ENCODE data around the gene PRR20B. TPM values are rescaled to one million over a fixed set of nuclear protein-coding genes. Genes with fewer than 3 reads are reported as not detected.

PRR20B gene
- total and polyA plus RNA-seq, 2 of the 4 experiments (the other 2 are of a cell fraction): not detected

DNA sequence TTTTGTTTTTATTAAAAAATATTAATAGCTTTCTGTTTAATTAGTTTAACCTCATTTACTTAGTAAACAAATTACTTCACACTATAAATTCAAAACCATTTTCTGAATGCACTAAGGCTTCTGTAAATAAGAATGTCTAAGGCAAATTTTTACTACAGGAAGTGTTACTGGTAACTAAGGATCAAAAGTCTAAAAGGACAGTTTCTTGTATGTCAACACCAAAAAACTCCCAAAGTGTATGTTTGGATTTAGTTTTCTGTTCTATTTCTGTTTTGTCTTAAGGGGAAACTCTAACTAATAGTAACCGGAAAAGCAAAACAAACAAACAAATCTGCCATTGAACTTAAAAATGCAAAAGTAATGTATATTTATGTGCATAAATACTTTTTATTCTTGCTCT, 44.4 kb downstream of the PRR20B start:
- DNase-seq (no peak), ATAC-seq (ENCODE audit: low read depth) (no peak)
- Histone ChIP-seq H2BK5ac (ENCODE audit: low read depth, low read length, poor library complexity, severe bottlenecking) (no peak overlapping the region), H3K4me2 (ENCODE audit: low read depth, low read length) (no peak overlapping the region), H3K18ac (ENCODE audit: low read depth, low read length) (no peak overlapping the region), H3K23ac (ENCODE audit: low read depth, low read length) (no peak overlapping the region), H3K4me3 (ENCODE audit: insufficient read depth, low read depth, low read length) (no peak overlapping the region), H3K4me1 (ENCODE audit: control insufficient read depth, insufficient read depth, low read length) (no peaks in the 10 kb centered on the region), H3K27ac (ENCODE audit: insufficient read depth, low read length) (no peak overlapping the region), H3K14ac (replicated peaks; ENCODE audit: low read depth, low read length) (no peak overlapping the region), H2AK9ac (replicated peaks; ENCODE audit: low read depth, low read length, poor library complexity) (no peak overlapping the region), H2BK20ac (ENCODE audit: low read depth, low read length) (no peak overlapping the region), H3K9me1 (ENCODE audit: insufficient read depth, low read length) (no peaks in the 10 kb centered on the region), H2AK5ac (ENCODE audit: low read depth, low read length) (no peak overlapping the region), H4K8ac (ENCODE audit: low read depth in 2 of 2, low read length in 2 of 2) (no peak overlapping the region), H3K27me3 (ENCODE audit: control insufficient read depth, insufficient read depth, low read length) (no peaks in the 10 kb centered on the region), H3K9me3 (ENCODE audit: control insufficient read depth, insufficient read depth, low read length) (no peaks in the 10 kb centered on the region), H4K20me1 (ENCODE audit: insufficient read depth, low read length) (no peaks in the 10 kb centered on the region), H3K79me1 (ENCODE audit: low read depth in 1 of 2, low read length in 2 of 2) (no peaks in the 10 kb centered on the region), H3K4ac (ENCODE audit: low read depth, low read length) (no peak overlapping the region), H3K36me3 (ENCODE audit: control insufficient read depth, insufficient read depth, low read length) (no peaks in the 10 kb centered on the region), H2BK120ac (ENCODE audit: low read depth, low read length) (no peak overlapping the region), H3K56ac (ENCODE audit: extremely low read depth, insufficient read depth, low read length) (no peak overlapping the region), H2BK15ac (ENCODE audit: low read depth, low read length) (no peak overlapping the region), H3K9ac (ENCODE audit: low read depth, low read length) (no peak overlapping the region), H4K91ac (ENCODE audit: insufficient read depth, low read depth, low read length) (no peak overlapping the region), H2AFZ (replicated peaks; ENCODE audit: low read length, poor library complexity) (no peak overlapping the region), H4K5ac (ENCODE audit: low read depth, low read length) (no peak overlapping the region)
- TF ChIP-seq, protein P1, sequence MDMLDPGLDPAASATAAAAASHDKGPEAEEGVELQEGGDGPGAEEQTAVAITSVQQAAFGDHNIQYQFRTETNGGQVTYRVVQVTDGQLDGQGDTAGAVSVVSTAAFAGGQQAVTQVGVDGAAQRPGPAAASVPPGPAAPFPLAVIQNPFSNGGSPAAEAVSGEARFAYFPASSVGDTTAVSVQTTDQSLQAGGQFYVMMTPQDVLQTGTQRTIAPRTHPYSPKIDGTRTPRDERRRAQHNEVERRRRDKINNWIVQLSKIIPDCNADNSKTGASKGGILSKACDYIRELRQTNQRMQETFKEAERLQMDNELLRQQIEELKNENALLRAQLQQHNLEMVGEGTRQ (IDR thresholded peaks at IDR 0.05; ENCODE audit: low read depth, low read length): no peak
- TF ChIP-seq CHD1 (IDR thresholded peaks at IDR 0.05; ENCODE audit: low read depth, low read length) (no peak), RFX5 (IDR thresholded peaks at IDR 0.05; ENCODE audit: low read depth, low read length) (no peak), FOS (IDR thresholded peaks at IDR 0.05; ENCODE audit: low read depth, low read length) (no peak)
- no CpG with 5 or more reads among the region's 1 CpG for WGBS, 2 experiments (ENCODE audit: extremely low coverage in 2 of 2, insufficient read length in 1 of 2)
- intact Hi-C loops (cut with micrococcal nuclease): no loop called here
- POLR2A ChIA-PET (ENCODE audit: unreplicated experiment): no interaction called here
- BruUV-seq (replicated peaks): no TSS peak
- in situ Hi-C loops (cut with MboI; ENCODE audit: low sequenced_read_pairs): no loop called here
- dilution Hi-C loops (cut with HindIII; ENCODE audit: low sequenced_read_pairs, unreplicated experiment): no loop called here
- CTCF ChIA-PET: no interaction called here

Small RNA genes within 50 kb of the gene (microRNA-seq; reads per million reads assigned to microRNA genes)
- not detected for gene PRR20FP (ENCODE audit: insufficient read depth, insufficient read length)

Small RNA genes within 50 kb of the gene (small RNA-seq; reads per million reads assigned to genes)
- gene PRR20FP: 0 reads per million in 5 experiments

Other genes with a start within 250 kb of the PRR20B start
- gene PRR20A, start 6.6 kb upstream of the PRR20B start, total RNA-seq (2012; rRNA removed): not detected in 2 replicates
- not detected in 2 replicates for gene PRR20A, start 6.6 kb upstream of the PRR20B start, polyA plus RNA-seq (2012; rRNA removed)
- not detected in 2 replicates for gene PRR20C, start 6.6 kb downstream of the PRR20B start, total RNA-seq (2012; rRNA removed)
- not detected in 2 replicates for gene PRR20C, start 6.6 kb downstream of the PRR20B start, polyA plus RNA-seq (2012; rRNA removed)
- gene PRR20D, start 13.1 kb downstream of the PRR20B start, total RNA-seq (2012; rRNA removed): not detected in 2 replicates
- not detected in 2 replicates for gene PRR20D, start 13.1 kb downstream of the PRR20B start, polyA plus RNA-seq (2012; rRNA removed)
- not detected in 2 replicates for gene PRR20E, start 19.7 kb downstream of the PRR20B start, total RNA-seq (2012; rRNA removed)
- gene PRR20E, start 19.7 kb downstream of the PRR20B start, polyA plus RNA-seq (2012; rRNA removed): not detected in 2 replicates

Data from IMR-90 (cell line).